Small intestine (tissue), 7 donors: ENCODE measurements around the gene MYCBP. TPM values are rescaled to one million over a fixed set of nuclear protein-coding genes. Genes with fewer than 3 reads are reported as not detected.

Experiments
- DNase-seq, 2 donors: peaks; one replicate each; pipeline versions ENCODE4 v3.0.0 to v3.0.0-alpha.2; 2013
- FAIRE-seq: peaks from 2 replicates; lab custom pipeline; 2012; peaks lifted over from hg19 to GRCh38; lab: Jason Lieb, UNC
- H3K27ac ChIP-seq, 3 donors: one replicate each; pipeline ENCODE4 v1.5.1; 2013; ENCODE audit warnings: low read length in 2 of 3, mild to moderate bottlenecking in 2 of 3, control low read depth in 1 of 3, inconsistent platforms in 1 of 3, low read depth in 1 of 3, moderate library complexity in 1 of 3
- H3K27me3 ChIP-seq, 3 donors: one replicate each; pipeline ENCODE4 v1.6.1; 2013; ENCODE audit warnings: low read length in 3 of 3, inconsistent platforms in 1 of 3; ENCODE audit not compliant: control insufficient read depth in 3 of 3, insufficient read depth in 3 of 3
- H3K36me3 ChIP-seq, 3 donors: one replicate each; pipeline ENCODE4 v1.6.1; 2013; ENCODE audit warnings: low read length in 3 of 3, inconsistent platforms in 1 of 3, low read depth in 1 of 3, mild to moderate bottlenecking in 1 of 3, moderate library complexity in 1 of 3; ENCODE audit not compliant: control insufficient read depth in 3 of 3, insufficient read depth in 2 of 3
- H3K4me1 ChIP-seq, 3 donors: one replicate each; pipeline ENCODE4 v1.6.1; 2013; ENCODE audit warnings: low read length in 2 of 3, inconsistent platforms in 1 of 3, low read depth in 1 of 3, mild to moderate bottlenecking in 1 of 3, moderate library complexity in 1 of 3; ENCODE audit not compliant: control insufficient read depth in 3 of 3, insufficient read depth in 2 of 3
- H3K4me3 ChIP-seq, 3 donors: one replicate each; pipeline ENCODE4 v1.5.1; 2013; ENCODE audit warnings: low read length in 3 of 3, control low read depth in 1 of 3, inconsistent platforms in 1 of 3, low read depth in 1 of 3, mild to moderate bottlenecking in 1 of 3, moderate library complexity in 1 of 3
- H3K9me3 ChIP-seq, 2 donors: one replicate each; pipeline ENCODE4 v1.6.1; 2013; ENCODE audit warnings: low read depth in 1 of 2, low read length in 1 of 2; ENCODE audit not compliant: control insufficient read depth in 2 of 2, insufficient read depth in 1 of 2
- WGBS, 3 donors: extraction: QIAGEN DNeasy Blood & Tissue Kit; methylation state at CpG; one replicate each; pipeline ENCODE4 v1.1.7; 2013; 5-methylcytosine and 5-hydroxymethylcytosine counted together
- polyA plus RNA-seq, 4 donors: library from polyadenylated mRNA; stranded (reverse) in 3 of 4; unstranded in 1 of 4; fragments of 200-250 nt in 3 of 4; fragments of 120-200 nt in 1 of 4; gene quantifications; one replicate each; pipeline versions ENCODE4 v1.2.1 to v1.2.3, GENCODE V29; 2013
- donor health status: healthy with polysubstance abuse.
- donor health status: control.
- donor health status: control.
- donor health status: Bipolar disorder and iron deficiency.
- donor health status: healthy.

MYCBP gene
- polyA plus RNA-seq, 4 donors: 17.6 to 30.3 (median 23.1) TPM

DNA sequence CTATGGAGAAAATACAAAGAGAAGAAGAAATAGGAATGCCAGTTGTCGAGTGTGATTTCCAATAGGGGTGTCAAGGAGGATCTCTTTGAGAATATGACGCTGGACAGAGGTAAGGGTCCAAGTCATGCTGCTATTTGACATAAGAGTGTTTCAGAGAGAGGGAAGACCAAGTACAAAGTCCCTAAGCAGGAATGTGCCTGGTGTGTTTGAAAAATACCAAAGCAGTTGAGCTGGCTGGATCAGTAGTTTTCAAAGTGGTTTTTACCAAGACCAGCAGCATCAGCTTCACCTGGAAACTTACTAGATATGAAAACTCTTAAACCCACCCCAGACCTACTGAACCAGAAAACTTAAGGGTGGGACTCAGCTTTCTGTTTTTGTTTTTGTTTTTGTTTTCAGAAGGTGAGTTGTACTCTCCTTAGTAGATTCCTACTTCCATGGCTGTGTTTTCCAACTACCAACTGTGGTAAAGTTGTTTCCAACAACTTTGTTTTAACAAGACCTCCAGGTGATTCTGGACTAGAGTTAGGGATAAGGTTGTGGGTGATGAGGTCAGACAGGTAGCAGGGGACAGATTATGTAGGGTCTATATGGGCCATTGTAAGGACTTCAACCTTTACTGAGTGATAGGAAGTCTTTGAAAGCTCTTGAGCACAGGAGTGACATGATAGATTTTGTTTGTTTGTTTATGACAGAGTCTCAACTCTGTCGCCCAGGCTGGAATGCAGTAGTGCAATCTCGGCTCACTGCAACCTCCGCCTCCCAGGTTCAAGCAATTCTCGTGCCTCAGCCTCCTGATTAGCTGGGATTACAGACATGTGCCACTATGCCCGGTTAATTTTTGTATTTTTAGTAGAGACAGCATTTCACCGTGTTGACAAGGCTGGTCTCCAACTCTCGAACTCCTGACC is 15.5 kb upstream of the MYCBP start:
- Histone ChIP-seq H3K9me3 (no peaks in the 10 kb centered on the region), H3K36me3 (no peaks in the 10 kb centered on the region), H3K27ac (no peak overlapping the region), H3K4me3 (no peak overlapping the region), H3K4me1 (no peaks in the 10 kb centered on the region), H3K27me3 (no peaks in the 10 kb centered on the region)
- DNase-seq (no peak), FAIRE-seq (no peak)
- 83 to 89% (median 86%) methylated on average over 9 of the region's 9 CpGs for WGBS, 3 donors

DNA sequence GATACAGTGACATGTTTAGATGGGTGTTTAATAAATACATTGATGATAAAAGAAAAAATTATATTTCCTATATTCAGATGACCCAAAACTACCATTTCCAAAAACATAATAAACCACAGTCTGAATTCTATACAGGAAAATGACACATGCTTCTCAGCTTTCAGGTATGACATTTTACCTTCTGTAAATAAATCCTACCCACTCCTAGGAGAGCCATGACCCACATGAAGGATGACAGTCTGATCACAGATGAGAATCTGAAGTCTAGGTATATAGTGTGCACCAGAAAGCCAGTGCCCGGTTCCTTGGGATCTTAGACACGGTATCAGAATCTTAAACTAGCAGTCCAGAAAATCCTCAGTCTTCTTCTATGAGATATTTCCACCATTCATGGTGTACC is 11.9 kb upstream of the MYCBP start:
- DNase-seq: no peak
- no peak overlapping the region for H3K4me3 ChIP-seq
- WGBS, 3 donors: 92 to 93% (median 92%) methylated on average over 2 of the region's 2 CpGs
- no peaks in the 10 kb centered on the region for H3K4me1 ChIP-seq
- H3K27ac ChIP-seq: no peak overlapping the region
- H3K9me3 ChIP-seq: no peaks in the 10 kb centered on the region
- no peak for FAIRE-seq
- H3K27me3 ChIP-seq: no peaks in the 10 kb centered on the region
- H3K36me3 ChIP-seq: no peaks in the 10 kb centered on the region

- H3K27ac ChIP-seq: no peak within 1 kb of the TSS
- no peaks in the 10 kb centered on the region for H3K4me1 ChIP-seq
- no peaks in the 10 kb centered on the region for H3K27me3 ChIP-seq
- no peak for FAIRE-seq
- H3K9me3 ChIP-seq: no peaks in the 10 kb centered on the region
- no peaks in the 10 kb centered on the region for H3K36me3 ChIP-seq
- DNase-seq: no peak
- H3K4me3 ChIP-seq: no peak within 1 kb of the TSS
These were observed 8.3 kb upstream of the MYCBP start, which contains the start of gene GJA9 for GRCh38 chr1:38881487-38881886. Gene GJA9 (minus strand): TSS chr1:38881587. CDS start chr1:38876098, 5,489 bp downstream.

- DNase-seq (no peak), FAIRE-seq (no peak)
- no peaks in the 10 kb centered on the region for H3K9me3 ChIP-seq
- 80 to 98% (median 85%) methylated on average over 2 of the region's 2 CpGs for WGBS, 3 donors
- no peaks in the 10 kb centered on the region for H3K27me3 ChIP-seq
- no peak overlapping the region for H3K27ac ChIP-seq
- no peaks in the 10 kb centered on the region for H3K36me3 ChIP-seq
- peaks cover 0 to 9% (median 6%) of the 10 kb centered on the region in 3 donors for H3K4me1 ChIP-seq
- no peak overlapping the region for H3K4me3 ChIP-seq
These were observed 2.7 kb upstream of the MYCBP start for GRCh38 chr1:38875811-38876210.

- no peaks in the 10 kb centered on the region for H3K9me3 ChIP-seq
- peak overlapping the region; percentile 60 to 93 (median 67) for H3K4me3 ChIP-seq
- H3K27ac ChIP-seq: peak overlapping the region; percentile 26 to 56 (median 28)
- H3K4me1 ChIP-seq: peaks cover 0 to 9% (median 6%) of the 10 kb centered on the region in 3 donors
- FAIRE-seq: no peak
- H3K27me3 ChIP-seq: no peaks in the 10 kb centered on the region
- DNase-seq: peak; percentile 27 to 36
- 1 to 3% (median 1%) methylated on average over 25 of the region's 25 CpGs for WGBS, 3 donors
- H3K36me3 ChIP-seq: no peaks in the 10 kb centered on the region
These were observed 634 bp downstream of the MYCBP start for GRCh38 chr1:38872401-38873026.

DNA sequence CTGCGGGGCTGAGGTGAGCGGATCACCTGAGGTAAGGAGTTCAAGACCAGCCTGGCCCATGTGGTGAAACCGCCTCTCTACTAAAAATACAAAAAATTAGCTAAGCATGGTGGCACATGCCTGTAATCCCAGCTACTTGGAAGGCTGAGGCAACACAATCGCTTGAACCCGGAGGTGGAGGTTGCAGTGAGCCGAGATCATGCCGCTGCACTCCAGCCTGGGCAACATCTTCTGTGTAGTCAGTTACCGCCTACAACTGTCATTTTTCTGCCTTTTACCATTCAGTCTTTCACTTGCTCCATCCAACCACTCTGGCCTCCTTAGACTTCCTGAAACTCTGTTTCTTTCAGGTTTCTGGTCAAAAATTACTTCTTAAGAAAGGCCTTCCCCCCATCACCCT is 2.2 kb downstream of the MYCBP start:
- peaks cover 0 to 4% (median 0%) of the 10 kb centered on the region in 3 donors for H3K36me3 ChIP-seq
- H3K27ac ChIP-seq: no peak overlapping the region
- H3K9me3 ChIP-seq: no peaks in the 10 kb centered on the region
- H3K4me1 ChIP-seq: peaks cover 0 to 9% (median 6%) of the 10 kb centered on the region in 3 donors
- H3K4me3 ChIP-seq: no peak overlapping the region
- WGBS, 3 donors: 93 to 94% (median 94%) methylated on average over 8 of the region's 8 CpGs
- FAIRE-seq: no peak
- H3K27me3 ChIP-seq: no peaks in the 10 kb centered on the region
- no peak for DNase-seq

GRCh38 chr1:38867208-38867607 is 5.9 kb downstream of the MYCBP start:
- H3K36me3 ChIP-seq: peaks cover 0 to 7% (median 3%) of the 10 kb centered on the region in 3 donors
- no peak for DNase-seq
- H3K27me3 ChIP-seq: no peaks in the 10 kb centered on the region
- no peak overlapping the region for H3K27ac ChIP-seq
- FAIRE-seq: no peak
- WGBS, 3 donors: 95 to 97% (median 96%) methylated on average over 8 of the region's 8 CpGs
- H3K4me1 ChIP-seq: peaks cover 0 to 4% (median 0%) of the 10 kb centered on the region in 3 donors
- H3K4me3 ChIP-seq: no peak overlapping the region
- no peaks in the 10 kb centered on the region for H3K9me3 ChIP-seq

DNA sequence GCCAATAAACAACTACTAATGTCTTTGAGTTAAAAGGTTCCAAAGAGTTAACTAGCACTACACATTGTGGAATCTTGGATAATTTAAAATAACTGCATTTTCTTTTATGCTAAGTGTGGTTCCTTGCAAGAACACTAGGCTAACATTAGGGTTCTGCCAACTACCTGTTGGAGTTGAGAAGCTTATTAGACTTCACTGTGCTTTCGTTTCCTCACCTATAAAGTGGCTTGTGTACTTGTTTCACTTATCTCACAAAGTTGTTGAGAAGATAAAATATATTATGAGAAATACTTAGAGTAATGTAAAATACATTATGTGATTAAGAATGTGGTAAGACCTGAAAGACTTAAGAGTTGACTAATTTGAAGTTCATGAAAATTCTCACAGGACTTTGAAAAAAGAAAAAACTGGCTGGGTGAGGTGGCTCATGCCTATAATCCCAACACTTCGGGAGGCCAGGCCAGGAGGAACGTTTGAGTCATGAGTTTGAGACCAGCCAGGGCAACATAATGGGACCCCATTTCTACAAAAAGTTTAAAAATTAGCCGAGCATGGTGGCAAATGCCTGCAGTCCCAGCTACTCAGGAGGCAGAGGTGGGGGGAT is 7.9 kb downstream of the MYCBP start:
- no peak for FAIRE-seq
- 74 to 81% (median 78%) methylated on average over 4 of the region's 4 CpGs for WGBS, 3 donors
- DNase-seq: no peak

More for the DNA sequence above, 7.9 kb downstream of the MYCBP start:
- H3K4me1 ChIP-seq: peaks cover 0 to 6% (median 0%) of the 10 kb centered on the region in 3 donors
- H3K27ac ChIP-seq: no peak overlapping the region
- no peaks in the 10 kb centered on the region for H3K9me3 ChIP-seq
- no peaks in the 10 kb centered on the region for H3K27me3 ChIP-seq
- no peak overlapping the region for H3K4me3 ChIP-seq
- peaks cover 0 to 7% (median 4%) of the 10 kb centered on the region in 3 donors for H3K36me3 ChIP-seq
